GM12874 (cell line): ENCODE data around the gene RAMACL.

ENCODE experiments used
- TF ChIP-seq, protein P1 (sequence below): IDR thresholded peaks from 2 replicates; pipeline ENCODE4 v1.5.1; 2011; ENCODE audit warnings: low read depth, mild to moderate bottlenecking, control low read depth, low read length, moderate library complexity; ENCODE audit not compliant: insufficient read depth

The RAMACL gene

GRCh38 chr6:166591961-166592520 lies 5.6 kb upstream of the RAMACL start:
- TF ChIP-seq, protein P1, sequence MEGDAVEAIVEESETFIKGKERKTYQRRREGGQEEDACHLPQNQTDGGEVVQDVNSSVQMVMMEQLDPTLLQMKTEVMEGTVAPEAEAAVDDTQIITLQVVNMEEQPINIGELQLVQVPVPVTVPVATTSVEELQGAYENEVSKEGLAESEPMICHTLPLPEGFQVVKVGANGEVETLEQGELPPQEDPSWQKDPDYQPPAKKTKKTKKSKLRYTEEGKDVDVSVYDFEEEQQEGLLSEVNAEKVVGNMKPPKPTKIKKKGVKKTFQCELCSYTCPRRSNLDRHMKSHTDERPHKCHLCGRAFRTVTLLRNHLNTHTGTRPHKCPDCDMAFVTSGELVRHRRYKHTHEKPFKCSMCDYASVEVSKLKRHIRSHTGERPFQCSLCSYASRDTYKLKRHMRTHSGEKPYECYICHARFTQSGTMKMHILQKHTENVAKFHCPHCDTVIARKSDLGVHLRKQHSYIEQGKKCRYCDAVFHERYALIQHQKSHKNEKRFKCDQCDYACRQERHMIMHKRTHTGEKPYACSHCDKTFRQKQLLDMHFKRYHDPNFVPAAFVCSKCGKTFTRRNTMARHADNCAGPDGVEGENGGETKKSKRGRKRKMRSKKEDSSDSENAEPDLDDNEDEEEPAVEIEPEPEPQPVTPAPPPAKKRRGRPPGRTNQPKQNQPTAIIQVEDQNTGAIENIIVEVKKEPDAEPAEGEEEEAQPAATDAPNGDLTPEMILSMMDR = no peak

DNA sequence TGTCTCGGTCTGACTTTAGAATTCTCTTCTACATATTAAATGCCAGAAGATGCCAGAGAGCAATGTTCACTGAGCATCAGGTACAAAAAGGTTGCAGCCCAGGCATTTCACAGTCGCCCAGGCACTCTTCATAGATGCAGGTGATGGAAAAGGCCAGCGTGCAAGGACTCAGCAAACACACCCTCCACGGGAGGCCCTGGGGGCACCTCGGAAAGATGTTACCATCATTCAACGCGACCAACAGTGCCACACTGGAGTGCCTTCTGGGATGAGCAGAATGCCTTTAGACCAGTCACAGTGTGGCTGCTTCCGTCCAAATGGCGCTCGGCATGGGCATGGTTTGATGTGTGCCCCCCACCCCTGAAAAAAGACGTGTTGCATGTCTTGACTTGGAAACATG lies 4.5 kb upstream of the RAMACL start:
- TF ChIP-seq, protein P1 = no peak

GRCh38 chr6:166589786-166590574 lies 3.5 kb upstream of the RAMACL start:
- TF ChIP-seq, protein P1 = no peak

- TF ChIP-seq, protein P1 = no peak
Measured at GRCh38 chr6:166589337-166589731, 2.9 kb upstream of the RAMACL start.

GRCh38 chr6:166588691-166589336 lies 2.3 kb upstream of the RAMACL start:
- TF ChIP-seq, protein P1 = no peak

DNA sequence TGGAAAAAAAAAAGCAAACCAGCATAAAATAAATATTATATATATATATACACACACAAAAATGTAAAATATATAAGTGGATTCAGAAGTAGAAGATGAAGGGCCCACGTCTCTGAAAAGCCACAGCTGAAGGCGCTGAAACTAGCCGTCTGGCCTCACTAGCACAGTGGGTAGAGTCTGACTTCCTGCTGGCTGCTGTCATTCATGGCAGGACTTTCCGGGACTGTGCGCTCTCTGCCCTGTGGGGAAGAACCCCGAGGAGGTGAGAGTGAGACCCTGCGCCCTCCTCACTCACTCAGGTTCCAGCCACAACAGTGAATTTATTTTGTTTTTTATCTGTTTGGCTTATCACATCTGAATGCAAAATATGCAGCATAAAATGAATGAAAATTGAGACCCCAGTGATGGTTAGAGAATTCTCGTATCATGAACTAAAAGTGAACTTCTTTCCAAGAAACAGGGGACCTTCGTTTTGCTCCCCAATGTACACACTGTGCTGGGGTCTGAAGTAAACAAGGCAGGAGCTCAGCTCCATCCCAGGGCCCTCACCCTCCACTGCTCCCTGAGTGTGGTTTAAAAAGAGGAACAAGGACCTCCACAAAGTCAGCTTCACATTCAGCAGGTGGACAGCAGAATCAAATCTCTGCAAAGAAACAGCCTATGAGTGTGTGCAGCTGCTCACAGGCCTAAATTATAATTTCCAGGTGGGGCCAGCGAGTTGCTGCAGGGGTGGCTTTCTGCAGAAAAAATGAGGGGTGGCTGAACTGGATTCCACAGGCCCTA lies 1.3 kb upstream of the RAMACL start:
- TF ChIP-seq, protein P1 = no peak
